ENCODE results near the gene SNX13.

The SNX13 gene

GRCh38 chr7:17855202-17855601, 85.1 kb downstream of the SNX13 start:
- no peak for TF ChIP-seq CTCF (IDR thresholded peaks at IDR 0.05; ENCODE audit: control extremely low read depth, extremely low read depth, low read depth, missing control alignments)
- no peak for DNase-seq (ENCODE audit: extremely low spot score)
- POLR2A ChIA-PET, result no interaction called here
- CTCF ChIA-PET, result interaction anchor here (1.1 to 1.6 kb wide), 3 partner anchors 10 to 38 kb away, joined by 3 to 4 read pairs (median 3); no protein-coding TSS in a partner anchor

GRCh38 chr7:17854261-17855047, 85.8 kb downstream of the SNX13 start:
- CTCF ChIA-PET, result interaction anchor here (1.1 to 1.6 kb wide), 3 partner anchors 10 to 37 kb away, joined by 3 to 4 read pairs (median 3); no protein-coding TSS in a partner anchor

GRCh38 chr7:17852361-17852760, 87.9 kb downstream of the SNX13 start:
- POLR2A ChIA-PET, result no interaction called here
- CTCF ChIA-PET, result no interaction called here
- no peak for TF ChIP-seq CTCF (IDR thresholded peaks at IDR 0.05; ENCODE audit: control extremely low read depth, extremely low read depth, low read depth, missing control alignments)
- no peak for DNase-seq (ENCODE audit: extremely low spot score)

More at GRCh38 chr7:17854261-17855047, 85.8 kb downstream of the SNX13 start:
- POLR2A ChIA-PET, result no interaction called here
- DNase-seq (ENCODE audit: extremely low spot score), result no peak
- TF ChIP-seq CTCF (IDR thresholded peaks at IDR 0.05; ENCODE audit: control extremely low read depth, extremely low read depth, low read depth, missing control alignments), result no peak

GRCh38 chr7:17849504-17849903, 90.8 kb downstream of the SNX13 start:
- no peak for TF ChIP-seq CTCF (IDR thresholded peaks at IDR 0.05; ENCODE audit: control extremely low read depth, extremely low read depth, low read depth, missing control alignments)
- POLR2A ChIA-PET, result no interaction called here
- CTCF ChIA-PET, result no interaction called here
- DNase-seq (ENCODE audit: extremely low spot score), result no peak

- TF ChIP-seq CTCF (IDR thresholded peaks at IDR 0.05; ENCODE audit: control extremely low read depth, extremely low read depth, low read depth, missing control alignments), result no peak
- POLR2A ChIA-PET, result no interaction called here
- DNase-seq (ENCODE audit: extremely low spot score), result no peak
- CTCF ChIA-PET, result interaction anchor here (0.9 kb wide), 1 partner anchor 13 kb away, joined by 3 read pairs; no protein-coding TSS in a partner anchor
Measured at GRCh38 chr7:17848516-17848915, 91.8 kb downstream of the SNX13 start.

- ChIA-PET CTCF (no interaction called here), POLR2A (no interaction called here)
- no peak for DNase-seq (ENCODE audit: extremely low spot score)
- TF ChIP-seq CTCF (IDR thresholded peaks at IDR 0.05; ENCODE audit: control extremely low read depth, extremely low read depth, low read depth, missing control alignments), result no peak
Measured at GRCh38 chr7:17846935-17847334, 93.4 kb downstream of the SNX13 start.
